Lung (tissue), 12 donors: Measurements from ENCODE around the gene DPP6. TPM values are rescaled to one million over a fixed set of nuclear protein-coding genes. Genes with fewer than 3 reads are reported as not detected.

Experiments
- ATAC-seq: fragments of 200-7000 bp; cut with Tn5 transposase; one replicate; pipeline ENCODE4 v1.9.1; 2020; ENCODE audit warnings: moderate number of reproducible peaks; ENCODE audit not compliant: insufficient read depth, low FRiP score
- DNase-seq, 3 donors: peaks; one replicate each; pipeline ENCODE4 v3.0.0-alpha.2; 2013 to 2017
- H3K27ac ChIP-seq, 2 donors: one replicate each; pipeline ENCODE4 v1.5.1; 2013; ENCODE audit warnings: mild to moderate bottlenecking in 2 of 2, moderate library complexity in 2 of 2, control low read depth in 1 of 2, inconsistent platforms in 1 of 2, low read depth in 1 of 2, low read length in 1 of 2
- H3K27me3 ChIP-seq, 3 donors: one replicate each; pipeline ENCODE4 v1.5.1; 2013; ENCODE audit warnings: low read length in 2 of 3; ENCODE audit not compliant: control insufficient read depth in 3 of 3, insufficient read depth in 3 of 3
- H3K36me3 ChIP-seq, 4 donors: one replicate each; pipeline ENCODE4 v1.5.1; 2013; ENCODE audit warnings: low read length in 4 of 4, mild to moderate bottlenecking in 1 of 4, moderate library complexity in 1 of 4; ENCODE audit not compliant: control insufficient read depth in 4 of 4, insufficient read depth in 4 of 4
- H3K4me1 ChIP-seq, 5 donors: one replicate each; pipeline ENCODE4 v1.5.1; 2013; ENCODE audit warnings: low read length in 5 of 5, mild to moderate bottlenecking in 2 of 5, moderate library complexity in 1 of 5; ENCODE audit not compliant: control insufficient read depth in 5 of 5, insufficient read depth in 5 of 5
- H3K4me3 ChIP-seq: one replicate; pipeline ENCODE4 v1.5.1; 2013; ENCODE audit warnings: mild to moderate bottlenecking, control low read depth, moderate library complexity
- H3K9ac ChIP-seq, 2 donors: one replicate each; pipeline ENCODE4 v1.5.1; 2013; ENCODE audit warnings: low read length in 2 of 2, control low read depth in 1 of 2; ENCODE audit not compliant: insufficient read depth in 1 of 2
- H3K9me3 ChIP-seq, 4 donors: one replicate each; pipeline ENCODE4 v1.5.1; 2013; ENCODE audit warnings: low read length in 3 of 4, mild to moderate bottlenecking in 1 of 4, moderate library complexity in 1 of 4; ENCODE audit not compliant: control insufficient read depth in 4 of 4, insufficient read depth in 3 of 4
- CTCF ChIP-seq: IDR thresholded peaks from 2 replicates; pipeline ENCODE4 v1.5.1; 2012; ENCODE audit warnings: mild to moderate bottlenecking; ENCODE audit errors: control extremely low read depth, extremely low read depth
- WGBS, 2 donors: extraction: QIAGEN DNeasy Blood & Tissue Kit; methylation state at CpG; one replicate each; pipeline ENCODE4 v1.1.7; 2013; 5-methylcytosine and 5-hydroxymethylcytosine counted together
- polyA plus RNA-seq, 2 donors: library from polyadenylated mRNA; stranded (reverse); fragments of 200-250 nt; gene quantifications; one replicate each; pipeline ENCODE4 v1.2.1, GENCODE V29; 2013
- total RNA-seq, 2 donors: library from RNA; depleted of rRNA in 1 of 2; stranded (reverse); fragments of >200 nt in 1 of 2; gene quantifications; one replicate each; pipeline ENCODE4 v1.2.1, GENCODE V29; 2014 to 2021
- donor health status: control.
- donor health status: control.
- donor health status: Bipolar disorder and iron deficiency.
- donor health status: healthy.
- donor health status: DM: yes; HTN: yes; CAD: no.

The DPP6 gene
- total and polyA plus RNA-seq, 4 donors, result 0.08 to 1.3 (median 0.75) TPM

DNA sequence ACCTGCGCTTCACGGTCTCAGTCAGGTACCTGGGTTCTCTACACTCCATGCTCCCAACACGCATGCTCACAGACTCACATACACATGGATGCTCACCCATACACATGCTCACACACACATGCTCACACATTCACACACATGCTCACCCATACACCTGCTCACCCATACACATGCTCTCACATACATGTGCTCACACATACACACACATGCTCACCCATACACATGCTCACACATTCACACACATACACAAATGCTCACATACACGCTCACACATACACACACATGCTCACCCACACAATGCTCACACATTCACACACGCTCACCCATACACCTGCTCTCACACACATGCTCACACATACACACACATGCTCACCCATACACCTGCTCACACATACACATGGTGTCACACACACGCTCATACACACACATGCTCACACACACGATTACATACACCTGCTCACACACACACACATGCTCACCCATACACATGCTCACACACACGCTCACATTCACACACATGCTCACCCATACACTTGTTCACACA lies 830.8 kb downstream of the DPP6 start:
- H3K27ac ChIP-seq, result no peak overlapping the region
- no peak overlapping the region for H3K4me3 ChIP-seq
- H3K36me3 ChIP-seq, result peaks cover 0 to 3% (median 0%) of the 10 kb centered on the region in 4 donors
- ATAC-seq, result no peak
- H3K27me3 ChIP-seq, result peaks cover 0 to 3% (median 0%) of the 10 kb centered on the region in 3 donors
- TF ChIP-seq CTCF, result no peak
- no peak for DNase-seq
- H3K4me1 ChIP-seq, result peaks cover 0 to 7% (median 0%) of the 10 kb centered on the region in 5 donors
- 93 to 97% methylated on average over 8 of the region's 8 CpGs for WGBS, 2 donors
- peaks cover 0 to 4% (median 2%) of the 10 kb centered on the region in 4 donors for H3K9me3 ChIP-seq
- no peak overlapping the region for H3K9ac ChIP-seq

DNA sequence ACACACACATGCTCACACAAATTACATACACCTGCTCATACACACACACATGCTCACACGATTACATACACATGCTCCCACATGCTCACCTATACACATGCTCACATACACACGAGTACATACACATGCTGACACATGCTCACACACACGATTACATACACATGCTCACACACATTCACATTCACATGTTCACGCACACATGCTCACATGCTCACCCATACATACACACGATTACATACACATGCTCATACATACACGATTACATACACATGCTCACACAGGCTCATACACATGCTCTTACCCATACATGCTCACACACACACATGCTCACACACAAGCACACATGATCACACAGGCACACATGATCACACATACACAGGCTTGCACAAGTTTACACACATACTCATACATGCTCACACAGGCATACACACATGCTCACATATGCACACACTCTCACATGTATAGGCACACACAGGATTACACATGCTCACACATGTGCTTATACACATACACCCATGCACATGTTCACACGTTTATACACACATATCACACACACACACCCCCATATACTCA lies 832.2 kb downstream of the DPP6 start:
- peaks cover 0 to 3% (median 0%) of the 10 kb centered on the region in 4 donors for H3K36me3 ChIP-seq
- H3K4me1 ChIP-seq, result peaks cover 0 to 7% (median 0%) of the 10 kb centered on the region in 5 donors
- H3K9me3 ChIP-seq, result peaks cover 0 to 4% (median 2%) of the 10 kb centered on the region in 4 donors
- no peak overlapping the region for H3K4me3 ChIP-seq
- TF ChIP-seq CTCF, result no peak
- no peak overlapping the region for H3K27ac ChIP-seq
- ATAC-seq (no peak), DNase-seq (no peak)
- H3K27me3 ChIP-seq, result peaks cover 0 to 3% (median 0%) of the 10 kb centered on the region in 3 donors
- 93 to 95% methylated on average over 7 of the region's 7 CpGs for WGBS, 2 donors
- H3K9ac ChIP-seq, result no peak overlapping the region

- no peak for TF ChIP-seq CTCF
- Histone ChIP-seq H3K27ac (no peak overlapping the region), H3K4me3 (no peak overlapping the region), H3K9me3 (peaks cover 0 to 4% (median 2%) of the 10 kb centered on the region in 4 donors), H3K27me3 (peaks cover 0 to 3% (median 0%) of the 10 kb centered on the region in 3 donors), H3K4me1 (no peaks in the 10 kb centered on the region), H3K9ac (no peak overlapping the region), H3K36me3 (peaks cover 0 to 3% (median 0%) of the 10 kb centered on the region in 4 donors)
- no peak for ATAC-seq
- WGBS, 2 donors, result 71 to 73% methylated on average over 9 of the region's 9 CpGs
- DNase-seq, result no peak
Observed at GRCh38 chr7:154886591-154886990, 834.4 kb downstream of the DPP6 start.
